Stimulated activated CD4-positive, alpha-beta T cell treated with anti-CD3 and anti-CD28 coated beads, Interleukin-15, amount 100 ng/mL, for 24 hours (primary cell): ENCODE measurements around the gene MAPK11.

Experiments
- DNase-seq: peaks from one replicate; pipeline ENCODE4 v3.0.0-alpha.2; 2020

MAPK11 gene

DNA sequence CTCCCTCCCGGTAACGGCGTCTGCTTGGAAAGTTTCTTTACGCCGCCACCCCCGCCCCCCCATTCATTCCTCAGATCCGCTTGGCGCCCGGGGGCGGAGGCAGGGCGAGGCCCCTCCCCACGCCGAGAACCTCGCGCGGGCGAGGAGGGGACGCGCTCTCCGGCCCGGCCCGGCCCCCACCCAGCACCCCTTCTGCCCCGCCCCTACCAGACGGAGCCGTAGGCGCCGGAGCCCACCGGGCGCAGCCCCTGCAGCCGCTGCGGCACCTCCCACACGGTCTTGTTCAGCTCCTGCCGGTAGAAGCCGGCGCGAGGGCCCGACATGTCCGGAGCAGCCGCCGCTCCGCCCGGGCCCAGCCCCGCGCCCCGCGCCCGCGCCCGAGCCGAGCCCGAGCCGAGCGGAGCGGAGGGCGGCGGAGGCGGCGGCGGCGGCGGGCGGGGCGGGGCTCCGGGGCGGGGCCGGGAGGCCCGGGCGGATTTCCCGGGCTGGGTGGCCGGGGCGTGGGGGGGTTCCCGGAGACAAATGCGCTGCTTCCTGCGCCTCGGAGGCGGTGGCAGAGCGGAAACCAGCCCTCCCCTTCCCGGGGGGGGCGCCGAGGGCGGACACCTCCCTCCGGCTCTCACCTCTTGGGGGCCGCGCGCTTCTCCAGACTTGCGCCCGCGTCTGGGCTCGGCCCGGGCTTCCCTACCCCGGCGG is at the start of gene MAPK11:
Gene MAPK11, minus strand, starts transcription at position 411 of the 696 bp plus-strand sequence. Its CDS starts 88 bp downstream, at position 323.
- peak; percentile 81 for DNase-seq

DNA sequence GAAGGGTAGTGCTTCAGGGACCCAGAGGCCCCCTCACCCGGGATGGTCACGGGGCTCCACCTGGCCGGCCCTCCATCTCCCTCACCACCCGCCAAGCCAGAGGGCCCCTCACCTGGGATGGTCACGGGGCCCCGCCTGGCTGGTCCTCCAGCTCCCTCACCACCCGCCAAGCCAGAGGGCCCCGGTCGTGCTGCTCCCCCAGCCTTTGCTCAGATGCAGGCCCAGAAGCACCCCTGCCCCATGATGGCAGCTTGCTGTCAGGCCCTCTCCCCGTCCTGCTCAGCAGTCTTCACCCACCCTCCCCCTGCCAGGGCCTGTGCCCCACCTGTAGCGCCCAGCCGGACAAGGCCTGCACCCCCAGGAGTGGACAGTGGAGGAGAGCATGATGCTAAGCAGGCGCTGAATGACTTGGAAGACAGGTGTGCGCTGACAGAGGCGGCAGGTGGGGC is 49.3 kb upstream of the MAPK11 start:
- DNase-seq, result no peak

DNA sequence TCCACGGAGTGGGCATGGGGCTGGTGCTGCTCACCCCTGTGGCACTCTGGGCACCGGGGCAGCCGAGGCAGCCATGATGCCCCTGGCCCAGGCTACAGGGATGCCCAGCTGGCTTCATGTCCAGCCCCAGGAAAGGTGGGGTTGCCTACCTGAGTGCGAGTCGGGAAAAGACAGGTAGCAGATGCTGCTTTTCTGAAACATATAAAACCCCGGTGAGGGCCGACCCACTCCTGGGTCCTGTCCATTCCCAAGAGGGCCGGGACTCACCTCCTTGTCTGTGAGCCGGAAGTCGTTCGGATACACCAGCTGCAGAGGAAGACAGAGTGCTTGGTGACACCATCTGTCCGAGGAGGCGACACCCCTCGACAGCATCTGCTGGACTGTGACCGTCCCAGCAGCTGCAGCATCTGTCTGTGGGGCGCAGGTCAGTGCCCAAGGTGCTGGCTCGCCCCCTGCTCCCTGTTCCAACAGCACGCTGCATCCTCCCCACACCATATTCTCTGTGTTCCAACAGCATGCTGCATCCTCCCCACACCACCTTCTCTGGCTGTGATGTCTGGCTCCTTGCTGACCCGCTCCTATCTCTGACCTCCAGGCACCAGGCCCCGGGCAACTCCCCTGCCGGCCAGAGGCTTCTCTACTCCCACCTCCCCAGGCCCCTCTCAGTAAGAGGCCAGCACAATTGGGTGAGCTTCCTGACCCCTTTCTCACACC is 48.7 kb upstream of the MAPK11 start:
- DNase-seq, result no peak

DNA sequence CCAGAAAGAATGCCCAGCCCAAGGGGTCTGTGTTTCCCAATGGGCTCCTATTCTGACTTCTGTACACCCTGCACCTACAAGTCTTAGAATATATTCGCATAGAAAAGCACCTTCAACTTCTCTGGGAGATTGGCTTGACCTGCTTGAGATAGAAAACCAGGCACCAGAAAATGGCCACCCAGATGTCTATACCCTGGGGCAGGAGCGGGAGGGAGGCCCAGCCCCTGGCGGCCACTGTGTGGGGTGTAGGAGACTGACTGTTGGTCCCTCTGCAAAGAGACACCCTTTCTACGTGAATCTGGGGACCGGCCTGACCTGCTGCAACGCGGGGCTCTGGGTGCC is 48.1 kb upstream of the MAPK11 start:
- no peak for DNase-seq

DNA sequence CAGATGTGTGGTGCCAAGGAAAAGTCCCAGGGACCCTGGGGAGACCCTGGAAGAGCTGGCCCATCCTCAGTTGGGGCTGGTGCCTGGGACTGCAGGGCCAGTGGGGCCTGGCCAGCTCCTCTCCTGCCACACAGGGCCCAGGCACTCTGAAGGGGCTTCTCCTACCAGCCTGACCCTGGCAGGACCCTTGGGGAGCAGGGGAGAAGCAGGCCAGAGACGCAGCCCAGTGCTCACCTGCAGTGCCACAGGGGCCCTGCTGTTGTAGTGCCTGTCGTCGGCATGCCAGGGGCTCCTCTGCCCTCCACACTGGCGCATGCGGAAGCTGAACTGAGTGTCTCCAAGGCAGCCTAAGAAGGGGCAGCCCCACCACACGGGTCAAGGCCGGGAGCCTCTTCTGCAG is 47.5 kb upstream of the MAPK11 start:
- no peak for DNase-seq

DNA sequence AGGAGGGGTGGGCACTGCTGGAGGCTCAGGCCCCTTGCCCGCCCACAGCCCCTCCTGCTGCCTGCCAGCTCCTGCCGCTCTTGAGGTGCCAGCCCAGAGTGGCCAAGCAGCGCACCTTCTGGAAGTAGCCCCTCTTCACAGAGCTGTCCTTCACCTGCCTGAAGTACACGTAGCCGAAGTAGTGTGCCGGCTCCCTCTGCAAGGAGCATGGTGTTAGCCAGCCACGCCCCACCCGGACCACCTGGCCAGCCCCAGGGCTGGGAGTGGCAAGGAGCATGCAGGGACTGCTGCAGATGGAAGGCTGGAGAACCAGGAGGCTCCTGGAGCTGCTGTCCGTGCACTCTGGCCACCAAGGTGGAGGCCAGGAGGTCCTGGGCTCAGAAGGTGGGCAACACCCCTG is 47.0 kb upstream of the MAPK11 start:
- no peak for DNase-seq

DNA sequence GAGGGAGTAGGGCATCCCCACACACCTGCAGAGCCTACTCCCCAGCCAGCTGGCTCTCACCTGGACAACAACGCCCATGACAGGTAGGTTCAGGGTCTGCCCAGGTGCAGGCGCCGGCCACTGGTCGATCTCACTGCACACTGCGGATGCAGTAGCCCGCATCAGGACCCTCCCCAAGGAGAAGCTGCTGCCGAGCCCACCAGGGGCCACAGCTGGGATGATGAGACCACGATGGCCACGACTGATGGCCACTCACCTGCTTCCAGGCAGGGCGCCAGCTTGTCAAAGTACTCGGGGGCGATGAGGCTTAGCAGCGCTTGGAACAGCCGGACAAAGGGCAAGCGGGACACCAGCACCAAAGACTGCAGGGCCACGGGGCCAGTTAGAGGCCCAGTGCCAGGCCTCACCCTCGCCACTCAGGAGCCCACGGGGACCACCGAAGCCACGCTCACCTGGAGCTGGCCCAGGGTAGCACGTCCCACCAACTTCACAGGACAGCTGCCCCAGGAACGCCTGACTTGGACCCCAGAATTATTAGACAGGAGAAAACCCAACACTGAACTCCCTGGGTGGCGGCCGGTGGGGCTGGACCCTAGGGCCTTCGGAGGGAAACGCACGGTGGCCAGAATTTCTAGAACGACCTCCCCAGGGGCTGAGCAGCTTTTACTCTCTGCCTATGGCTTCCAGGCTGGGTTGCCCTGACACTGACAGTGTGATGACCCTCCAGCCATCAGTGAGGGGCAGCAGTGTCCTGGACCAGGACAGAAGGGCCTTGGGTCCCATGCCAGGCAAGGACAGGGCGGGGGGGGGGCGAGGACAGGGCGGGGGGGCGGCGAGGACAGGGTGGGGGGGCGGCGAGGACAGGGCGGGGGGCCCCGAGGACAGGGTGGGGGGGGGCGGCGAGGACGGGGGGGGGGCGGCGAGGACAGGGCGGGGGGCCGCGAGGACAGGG is 46.2 kb upstream of the MAPK11 start:
- DNase-seq, result no peak

DNA sequence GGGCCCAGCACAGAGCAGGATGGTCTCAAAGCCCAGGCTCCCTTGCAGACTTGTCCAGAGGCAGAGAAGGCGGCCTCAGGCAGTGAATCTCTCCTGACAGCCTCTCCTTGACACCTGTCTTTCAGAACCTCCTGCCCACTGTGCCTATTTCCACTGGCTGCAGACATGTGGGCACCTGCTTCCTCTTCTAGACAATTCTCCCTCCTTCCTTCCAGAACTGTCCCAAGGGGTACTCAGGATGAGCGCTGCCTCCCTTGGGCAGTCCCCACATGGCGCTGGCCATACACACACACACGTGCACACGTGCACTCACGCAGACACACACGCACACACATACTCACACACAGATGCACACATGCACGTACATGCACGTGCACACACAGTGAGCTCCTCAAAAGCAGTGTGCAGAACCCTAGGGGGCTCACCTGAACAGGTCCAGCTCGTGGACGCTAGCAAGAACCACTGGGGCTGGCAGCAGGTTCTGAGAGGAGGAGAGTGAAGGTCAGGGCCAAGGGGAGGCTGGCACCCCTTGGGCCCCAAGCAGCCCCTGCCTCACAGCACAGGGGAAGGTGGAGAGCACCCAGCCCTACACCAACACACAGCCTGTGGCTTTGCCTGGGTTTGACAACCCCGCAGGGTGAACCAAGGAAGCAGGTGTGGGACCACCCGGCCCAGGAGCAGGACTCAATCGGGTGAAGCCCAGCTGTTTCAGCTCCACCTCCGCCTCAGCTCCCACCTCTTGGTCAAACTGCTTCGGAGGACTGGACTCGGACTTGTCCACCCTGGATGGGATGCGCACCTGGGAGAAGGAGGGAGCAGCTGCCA is 45.3 kb upstream of the MAPK11 start:
- DNase-seq, result no peak

DNA sequence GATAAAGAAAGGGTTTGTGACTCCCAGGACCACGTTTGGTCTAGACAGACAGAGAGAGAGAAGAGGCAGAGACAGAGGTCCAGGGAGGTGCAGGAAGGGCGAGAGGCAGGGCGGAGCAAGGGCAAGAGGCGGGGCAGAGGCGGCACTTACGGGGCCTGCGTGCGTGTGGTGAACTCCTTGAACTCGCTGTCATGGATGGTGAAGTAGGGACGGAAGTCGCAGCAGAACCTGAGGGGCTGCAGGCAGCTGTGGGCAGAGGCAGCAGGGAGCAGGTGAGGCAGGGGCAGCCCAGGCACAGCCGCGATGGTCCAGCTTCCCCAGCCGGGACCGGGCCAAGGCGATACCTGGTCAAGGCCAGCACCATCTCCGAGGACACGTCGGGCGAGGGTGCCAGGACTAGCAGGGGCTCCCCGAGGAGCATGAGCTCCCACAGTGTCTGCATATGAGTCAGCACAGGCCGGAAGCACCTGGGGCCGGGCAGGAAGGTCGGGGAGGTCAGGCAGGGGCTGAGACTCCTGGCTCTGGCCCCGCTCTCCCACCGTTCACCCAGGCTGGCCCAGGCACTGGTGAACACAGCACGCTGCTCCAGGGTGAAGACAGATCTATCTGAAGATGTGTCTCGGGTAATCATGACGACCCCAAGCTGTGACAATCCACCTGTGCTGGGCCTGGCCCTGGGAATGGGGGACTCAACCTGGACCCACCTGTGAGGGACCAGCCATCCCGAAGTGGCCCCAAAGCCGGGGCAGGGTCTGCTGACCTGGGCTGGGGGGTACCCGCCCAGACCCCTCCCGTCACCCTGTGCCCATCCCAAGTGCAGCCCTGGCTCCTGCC is 44.5 kb upstream of the MAPK11 start:
- DNase-seq, result peak; percentile 86

DNA sequence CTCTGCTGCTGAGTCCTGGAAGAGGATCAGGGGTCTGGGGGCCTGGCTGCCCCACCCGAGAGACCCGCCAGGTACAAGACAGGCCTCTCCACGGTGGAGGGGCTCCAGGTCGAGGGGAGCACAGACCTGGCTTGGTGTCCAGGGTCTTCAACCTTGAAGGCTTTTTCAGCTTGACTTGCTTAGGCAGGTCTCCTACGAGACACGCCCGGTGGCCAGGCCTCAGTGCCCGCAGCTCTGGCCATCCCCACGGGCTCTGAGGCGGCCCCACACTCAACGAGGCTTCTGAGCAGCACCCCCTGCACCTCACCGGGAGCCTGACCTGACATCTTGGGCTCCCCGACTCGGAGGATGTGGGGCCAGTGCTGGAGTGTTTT is 43.9 kb upstream of the MAPK11 start:
- DNase-seq, result no peak

DNA sequence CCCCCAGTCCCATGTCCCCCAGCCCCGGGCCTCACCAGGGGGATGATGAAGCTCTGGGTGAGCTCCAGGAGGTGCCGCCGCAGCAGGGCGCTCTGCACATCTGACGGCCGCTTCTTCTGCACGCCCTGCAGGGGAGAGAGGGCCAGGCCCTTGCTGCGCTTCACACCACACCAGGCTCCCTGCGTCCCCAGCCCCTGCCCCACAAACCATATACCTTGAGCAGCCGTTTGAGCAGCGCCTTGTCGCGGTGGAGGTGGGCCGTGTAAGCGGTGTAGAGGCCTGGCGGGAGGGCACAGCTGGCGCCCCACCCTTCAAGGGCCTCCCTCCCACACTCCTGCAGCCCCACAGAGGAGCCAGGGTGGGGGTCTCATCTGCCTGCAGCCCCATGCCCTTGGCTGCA is 43.4 kb upstream of the MAPK11 start:
- no peak for DNase-seq

DNA sequence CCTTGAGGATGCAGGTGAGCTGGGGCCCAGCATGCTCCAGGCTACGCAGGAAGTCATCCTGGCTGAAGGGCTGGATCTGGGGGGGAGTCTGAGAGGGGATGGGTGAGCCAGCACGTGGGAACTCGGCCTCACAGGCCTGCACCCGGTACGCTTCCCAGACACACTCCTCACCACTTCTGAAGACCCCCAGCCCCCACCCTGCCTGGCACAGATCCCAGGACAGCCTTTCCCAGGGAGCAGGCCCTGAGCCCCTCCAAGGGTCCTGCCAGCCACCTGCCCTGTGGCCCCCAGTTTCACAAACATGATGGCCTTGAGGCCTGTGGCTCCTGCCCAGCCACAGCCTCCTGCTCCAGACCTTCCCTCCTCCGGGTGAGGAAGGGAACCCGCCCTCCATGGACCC is 42.8 kb upstream of the MAPK11 start:
- DNase-seq, result no peak

DNA sequence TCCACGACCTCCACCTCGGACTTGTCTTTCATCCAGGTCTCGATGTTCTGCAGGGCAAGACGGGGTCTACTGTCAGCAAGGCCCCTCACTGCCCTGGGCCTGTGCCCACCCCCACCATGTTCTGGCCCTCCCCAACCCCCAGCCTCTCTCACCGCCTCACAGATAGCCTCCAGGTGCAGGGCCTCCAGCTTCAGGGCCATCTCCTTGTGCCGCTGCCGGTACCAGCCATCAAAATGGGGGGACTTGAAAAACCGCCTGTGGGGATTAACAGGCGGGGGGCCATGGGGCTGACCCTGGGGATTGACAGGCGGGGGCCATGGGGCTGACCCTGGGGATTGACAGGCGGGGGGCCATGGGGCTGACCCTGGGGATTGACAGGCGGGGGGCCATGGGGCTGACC is 42.2 kb upstream of the MAPK11 start:
- no peak for DNase-seq

DNA sequence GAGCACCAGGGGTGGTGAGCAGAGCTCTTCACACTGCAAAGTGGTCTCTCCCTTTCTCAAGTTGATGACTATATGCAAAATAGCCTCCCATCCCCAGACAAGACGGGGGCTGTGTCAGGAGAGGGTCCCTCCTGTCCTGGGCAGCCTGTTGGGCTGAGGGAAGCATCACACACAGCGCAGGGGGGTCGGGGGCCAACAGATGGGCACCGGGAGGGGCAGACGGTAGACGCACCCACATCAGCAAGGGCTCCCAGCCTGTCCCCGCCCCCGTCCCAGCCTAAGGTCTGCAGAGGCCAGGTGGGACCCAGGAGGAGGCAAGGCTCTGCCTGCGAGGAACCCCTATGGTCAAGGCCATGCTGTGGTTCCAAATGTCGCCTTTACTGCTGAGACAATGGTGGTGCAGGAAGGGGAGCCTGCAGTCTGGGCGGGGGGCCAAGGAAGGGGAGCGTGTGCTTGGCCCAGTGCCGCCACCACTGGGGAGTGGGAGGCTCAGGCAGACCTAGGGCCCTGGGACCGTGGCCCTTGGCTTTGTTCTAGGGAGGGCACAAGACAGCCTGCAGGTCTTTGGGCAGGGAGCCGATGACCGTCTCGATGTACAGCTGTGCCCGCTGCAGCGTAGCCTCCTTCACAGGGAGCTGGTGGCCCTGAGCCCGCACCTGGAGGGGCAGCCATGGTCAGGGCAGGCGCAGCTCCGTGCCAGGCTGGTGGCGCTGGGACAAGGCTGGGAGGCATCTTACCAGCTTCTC is 41.6 kb upstream of the MAPK11 start:
- no peak for DNase-seq

DNA sequence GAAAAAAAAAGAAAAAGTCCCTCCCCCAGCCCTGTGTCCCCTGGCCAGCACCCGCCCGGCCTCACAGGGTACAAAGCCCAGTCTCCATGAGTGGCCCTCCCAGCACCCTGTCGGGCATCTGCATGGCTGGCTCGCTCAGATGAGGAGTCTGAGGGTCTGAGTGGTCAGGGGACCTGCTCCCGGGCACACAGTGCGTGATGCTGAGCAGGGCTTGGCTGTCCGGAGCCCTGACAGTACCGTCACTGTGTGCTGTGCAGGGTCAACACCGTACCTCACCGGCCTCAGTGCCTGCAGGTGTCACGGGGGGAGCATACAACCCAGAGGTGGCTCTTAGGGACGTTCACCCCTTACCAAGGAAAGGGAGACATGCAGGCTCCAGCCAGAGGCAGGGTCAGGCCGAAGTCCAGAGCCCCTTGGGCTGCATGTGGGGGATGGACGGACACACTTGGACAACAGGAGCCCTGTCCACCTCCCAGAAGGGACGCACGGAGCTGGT is 40.8 kb upstream of the MAPK11 start:
- no peak for DNase-seq

DNA sequence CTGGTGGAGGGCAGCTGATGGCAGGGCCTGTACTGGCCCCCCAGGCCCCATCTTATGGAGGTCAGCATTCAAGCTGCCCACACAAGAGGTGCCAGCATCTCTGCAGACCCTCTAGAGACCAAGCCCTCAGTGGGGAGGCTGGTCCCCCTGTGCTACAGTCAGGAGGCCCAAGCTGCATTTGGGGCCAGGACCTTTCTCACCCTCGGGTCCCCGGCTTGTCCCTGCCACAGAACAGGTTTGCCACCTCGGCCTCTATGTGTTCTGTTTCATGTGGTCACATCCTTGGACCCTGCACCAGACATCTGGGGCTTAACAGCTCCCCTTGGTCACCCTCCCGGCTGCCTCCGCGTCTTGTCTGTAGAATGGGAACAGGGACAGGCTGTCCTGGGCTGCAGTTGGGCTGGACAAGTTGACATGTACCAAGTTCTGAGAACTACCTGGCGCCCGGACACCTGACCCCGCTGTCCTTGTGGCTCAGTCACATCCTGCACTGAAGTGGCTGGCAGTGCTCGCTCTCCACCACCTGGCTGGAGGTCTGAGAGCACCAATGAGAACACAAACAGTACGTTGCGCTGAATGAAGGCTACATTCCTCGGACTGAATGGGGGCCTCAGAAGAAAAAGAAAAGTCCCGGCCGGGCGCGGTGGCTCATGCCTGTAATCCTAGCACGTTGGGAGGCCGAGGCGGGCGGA is 40.0 kb upstream of the MAPK11 start:
- DNase-seq, result no peak

DNA sequence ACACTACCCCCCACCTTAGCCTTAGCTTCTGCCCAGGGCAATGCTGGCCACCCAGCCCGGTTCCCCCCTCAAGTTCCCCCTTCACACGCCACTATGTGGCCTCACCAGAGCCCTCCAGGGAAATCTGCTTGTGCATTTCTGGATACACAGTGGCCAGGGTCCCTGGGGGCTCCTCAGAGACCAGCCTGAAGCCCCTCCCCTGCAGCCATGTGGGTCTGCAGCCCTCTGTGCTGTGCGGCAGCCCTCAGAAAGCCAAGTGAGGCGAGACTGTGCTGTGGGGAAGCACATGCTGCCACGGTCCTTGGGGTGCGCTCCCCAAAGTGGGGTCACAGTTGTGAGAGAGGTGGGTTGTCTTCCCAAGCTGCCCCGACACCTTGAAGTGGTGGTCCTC is 39.4 kb upstream of the MAPK11 start:
- no peak for DNase-seq

DNA sequence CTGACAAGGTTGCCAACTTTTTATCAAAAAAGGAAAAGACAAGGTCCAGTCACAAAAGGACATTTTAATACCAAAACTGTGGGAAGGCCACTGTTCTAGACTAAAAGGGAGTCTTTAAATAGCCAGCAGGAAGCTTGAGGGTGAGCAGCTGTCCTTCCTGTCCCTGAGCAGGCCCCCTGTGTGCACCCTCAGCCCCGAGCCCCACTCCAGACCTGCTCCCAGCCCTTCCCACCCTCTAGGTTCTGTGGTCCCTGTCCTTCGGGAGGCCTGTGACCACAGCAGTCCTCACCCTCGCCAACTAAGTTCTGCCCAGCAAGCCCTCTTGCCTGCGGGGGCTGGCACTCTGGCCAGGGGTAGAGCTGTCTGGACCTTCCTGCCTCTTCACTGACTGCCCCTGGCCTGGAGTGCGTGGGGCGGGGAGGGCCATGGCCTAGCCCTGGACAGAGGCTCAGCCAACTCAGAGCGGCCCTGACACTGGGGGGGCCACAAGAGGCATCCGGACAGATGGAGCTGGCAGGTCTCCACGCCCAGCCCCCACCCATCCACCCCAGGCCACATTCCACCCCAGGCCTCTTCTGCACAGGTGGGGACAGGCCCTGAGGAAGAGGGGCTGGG is 38.9 kb upstream of the MAPK11 start:
- no peak for DNase-seq

DNA sequence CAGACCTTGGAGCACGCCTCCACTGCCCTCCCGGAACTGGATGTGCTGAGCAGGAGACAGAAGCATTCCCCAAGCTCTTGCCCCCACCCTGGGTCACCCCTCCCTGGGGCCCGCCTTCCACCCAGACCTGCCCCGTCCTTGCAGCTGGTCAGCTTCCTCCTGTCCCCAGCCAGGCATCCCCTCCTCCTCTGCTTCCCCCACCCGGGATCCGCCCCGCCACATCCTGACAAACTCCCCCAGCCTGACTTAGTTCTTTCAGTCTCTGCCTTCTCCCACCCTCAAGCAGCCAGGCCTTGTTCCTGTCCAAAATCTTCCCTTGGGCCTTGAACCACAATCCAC is 38.4 kb upstream of the MAPK11 start:
- no peak for DNase-seq
